HCT116 (cell line): ENCODE results near the gene HPN. TPM values are rescaled to one million over a fixed set of nuclear protein-coding genes. Genes with fewer than 3 reads are reported as not detected.

Experiments used
- ATAC-seq: fragments of 200-7000 bp; cut with Tn5 transposase; 2 replicates; pipeline ENCODE4 v1.9.1; 2020; ENCODE audit warnings: mild to moderate bottlenecking, moderate library complexity
- BruUV-seq: library from RNA; stranded (reverse); fragments of 400-500 nt; replicated peaks from 2 replicates; lab custom pipeline; 2021; lab: Mats Ljungman, UMichigan
- CTCF ChIA-PET: fragments of 300-600 bp; sonication (Branson Sonifier 250); formaldehyde crosslinking; loops from one replicate; lab custom pipeline; 2021; ENCODE audit warnings: antibody characterized with exemption; lab: Charles Lee
- POLR2A ChIA-PET: fragments of 300-600, 350-600 bp; sonication (Branson Sonifier 250); formaldehyde crosslinking; loops from one replicate; lab custom pipeline; 2021; ENCODE audit warnings: antibody characterized with exemption; lab: Charles Lee
- RAD21 ChIA-PET, 2 experiments: fragments of 300-600 bp; sonication (Branson Sonifier 250); formaldehyde crosslinking; loops; one replicate each; lab custom pipeline; 2023; ENCODE audit warnings: low total read pairs in 2 of 2; ENCODE audit not compliant: uncharacterized antibody in 2 of 2, unreplicated experiment in 2 of 2, low non-redundant PET in 1 of 2; lab: Charles Lee
- DNase-seq: peaks from one replicate; pipeline ENCODE4 v3.0.0-alpha.2; 2010; ENCODE audit warnings: low read depth, low spot score
- H2AFZ ChIP-seq: fragments of 200-600 bp; shearing (Covaris generic), sonication (generic); 2 replicates; pipeline ENCODE4 v1.6.1; 2017; ENCODE audit warnings: low read depth, mixed run types, mixed read lengths, antibody characterized with exemption, low read length; ENCODE audit not compliant: poor library complexity, severe bottlenecking
- H3K27ac ChIP-seq: 2 replicates; pipeline ENCODE4 v1.5.1; 2012; ENCODE audit warnings: low read depth, low read length
- H3K27me3 ChIP-seq: fragments of 200-600 bp; sonication (generic); 2 replicates; pipeline ENCODE4 v1.6.1; 2016; ENCODE audit warnings: mixed run types, low read length, mixed read lengths; ENCODE audit not compliant: insufficient read depth
- H3K36me3 ChIP-seq, 2 experiments: fragments of 200-500 bp in 1 of 2; fragments of 200-600 bp in 1 of 2; sonication (Bioruptor generic) in 1 of 2; sonication (generic) in 1 of 2; 2 replicates each; pipeline versions ENCODE4 v1.5.1 to v1.6.1; 2014 to 2016; ENCODE audit warnings: low read length in 2 of 2, inconsistent platforms in 1 of 2, mixed read lengths in 1 of 2, mixed run types in 1 of 2; ENCODE audit not compliant: insufficient read depth in 2 of 2, control insufficient read depth in 1 of 2
- H3K4me1 ChIP-seq, 2 experiments: fragments of 200-600 bp in 1 of 2; sonication (generic) in 1 of 2; 2 replicates each; pipeline versions ENCODE4 v1.5.1 to v1.6.1; 2012 to 2017; ENCODE audit warnings: low read length in 2 of 2, inconsistent platforms in 1 of 2, mild to moderate bottlenecking in 1 of 2, mixed read lengths in 1 of 2, mixed run types in 1 of 2, moderate library complexity in 1 of 2; ENCODE audit not compliant: insufficient read depth in 2 of 2, control insufficient read depth in 1 of 2
- H3K4me2 ChIP-seq: fragments of 200-600 bp; sonication (generic); 2 replicates; pipeline ENCODE4 v1.6.1; 2017; ENCODE audit warnings: mixed run types, low read length, mixed read lengths
- H3K4me3 ChIP-seq, 2 experiments: fragments of 200-600 bp in 1 of 2; sonication (generic) in 1 of 2; replicated peaks in 1 of 2; 2 replicates each; pipeline ENCODE4 v1.5.1; 2011 to 2016; ENCODE audit warnings: low read length in 2 of 2, control low read depth in 1 of 2, low read depth in 1 of 2, mild to moderate bottlenecking in 1 of 2, mixed read lengths in 1 of 2, mixed run types in 1 of 2
- H3K79me2 ChIP-seq: fragments of 200-600 bp; sonication (generic); 2 replicates; pipeline ENCODE4 v1.6.1; 2017; ENCODE audit warnings: mild to moderate bottlenecking, mixed run types, low read length, moderate library complexity, mixed read lengths; ENCODE audit not compliant: insufficient read depth
- H3K9ac ChIP-seq: fragments of 200-600 bp; sonication (generic); 2 replicates; pipeline ENCODE4 v1.6.1; 2016; ENCODE audit warnings: low read length, mixed read lengths
- H3K9me2 ChIP-seq: fragments of 200-600 bp; sonication (generic), shearing (Covaris generic); 2 replicates; pipeline ENCODE4 v1.6.1; 2017; ENCODE audit warnings: mixed run types, mild to moderate bottlenecking, moderate library complexity; ENCODE audit not compliant: insufficient read depth
- H3K9me3 ChIP-seq, 2 experiments: fragments of 200-500 bp in 1 of 2; fragments of 200-600 bp in 1 of 2; sonication (Bioruptor generic) in 1 of 2; sonication (generic) in 1 of 2; 2 replicates each; pipeline ENCODE4 v1.6.1; 2014 to 2017; ENCODE audit warnings: low read length in 2 of 2, mixed read lengths in 2 of 2, inconsistent platforms in 1 of 2, low read depth in 1 of 2, mild to moderate bottlenecking in 1 of 2, mixed run types in 1 of 2, moderate library complexity in 1 of 2; ENCODE audit not compliant: control insufficient read depth in 1 of 2, insufficient read depth in 1 of 2
- H4K20me1 ChIP-seq: fragments of 200-600 bp; sonication (generic), shearing (Covaris generic); 2 replicates; pipeline ENCODE4 v1.6.1; 2017; ENCODE audit warnings: mixed run types, mild to moderate bottlenecking, moderate library complexity; ENCODE audit not compliant: insufficient read depth
- CEBPB ChIP-seq: IDR thresholded peaks from 2 replicates; pipeline ENCODE4 v1.6.1; 2012; ENCODE audit warnings: low read depth
- EGR1 ChIP-seq: IDR thresholded peaks from 2 replicates; pipeline ENCODE4 v1.6.1; 2012; ENCODE audit warnings: low read depth
- EZH2phosphoT487 ChIP-seq: fragments of 200-600 bp; IDR thresholded peaks from 2 replicates; pipeline ENCODE4 v1.6.1; 2018; ENCODE audit warnings: antibody characterized with exemption, borderline replicate concordance
- FOSL1 ChIP-seq: IDR thresholded peaks from 2 replicates; pipeline ENCODE4 v1.6.1; 2012; ENCODE audit warnings: low read depth
- JUND ChIP-seq: IDR thresholded peaks from 2 replicates; pipeline ENCODE4 v1.6.1; 2012
- POLR2A ChIP-seq: IDR thresholded peaks from 2 replicates; pipeline ENCODE4 v1.7.0; 2011; ENCODE audit warnings: borderline replicate concordance; ENCODE audit not compliant: insufficient read depth, insufficient read length; ENCODE audit errors: extremely low read depth
- POLR2AphosphoS5 ChIP-seq: IDR thresholded peaks from 2 replicates; pipeline ENCODE4 v1.6.1; 2011; ENCODE audit warnings: mild to moderate bottlenecking, low read depth, low read length, moderate library complexity
- RAD21 ChIP-seq: IDR thresholded peaks from 2 replicates; pipeline ENCODE4 v1.6.1; 2012; ENCODE audit warnings: low read depth, mild to moderate bottlenecking
- SIN3A ChIP-seq: IDR thresholded peaks from 2 replicates; pipeline ENCODE4 v1.6.1; 2012; ENCODE audit warnings: low read depth
- ZBTB33 ChIP-seq: IDR thresholded peaks from 2 replicates; pipeline ENCODE4 v1.6.1; 2011; ENCODE audit warnings: mild to moderate bottlenecking, low read length, moderate library complexity; ENCODE audit not compliant: insufficient replicate concordance; ENCODE audit errors: extremely low read depth
- ZNF274 ChIP-seq: fragments of 200-500 bp; sonication (Bioruptor generic); IDR thresholded peaks from 2 replicates; pipeline ENCODE4 v1.6.1; 2014; ENCODE audit warnings: mild to moderate bottlenecking, low read depth, low read length, inconsistent platforms
- intact Hi-C: fragments of 100-400 bp; cut with micrococcal nuclease; formaldehyde crosslinking; loops from 2 replicates; pipeline ENCODE4 v1.10.0; 2022
- total RNA-seq: library from RNA; stranded (reverse); gene quantifications from one replicate; pipeline ENCODE4 v1.2.1, GENCODE V29; 2021; ENCODE audit not compliant: unreplicated experiment

The HPN gene
- total RNA-seq, 1 experiment from 2014 or later: 0.32 TPM

GRCh38 chr19:35029737-35030256 is 11.7 kb upstream of the HPN start:
- DNase-seq: no peak
- no TSS peak for BruUV-seq
- Histone ChIP-seq H3K4me2 (peak overlapping the region; percentile 87), H2AFZ (no peak overlapping the region), H3K79me2 (no peaks in the 10 kb centered on the region), H3K27me3 (no peaks in the 10 kb centered on the region), H3K27ac (no peak overlapping the region), H4K20me1 (no peaks in the 10 kb centered on the region), H3K9me3 (no peaks in the 10 kb centered on the region)
- POLR2A ChIA-PET: no interaction called here
- TF ChIP-seq CEBPB: no peak
- no peak for TF ChIP-seq ZNF274
- no peak for TF ChIP-seq ZBTB33
- no peak for TF ChIP-seq FOSL1
- TF ChIP-seq RAD21: no peak
- no peak for TF ChIP-seq JUND
- TF ChIP-seq POLR2A: no peak
- no peak for TF ChIP-seq EGR1
- no peak for TF ChIP-seq SIN3A
- TF ChIP-seq POLR2AphosphoS5: no peak
- TF ChIP-seq EZH2phosphoT487: no peak
- TF ChIP-seq, all 23 proteins: peak for 0
- peak overlapping the region; percentile 34 to 56 for H3K4me3 ChIP-seq
- peaks cover 0 to 6% of the 10 kb centered on the region in 2 experiments; a peak in 2 of 4 replicates for H3K36me3 ChIP-seq
- intact Hi-C loops: no loop called here
- no peaks in the 10 kb centered on the region for H3K9me2 ChIP-seq
- peak overlapping the region; percentile 45 for H3K9ac ChIP-seq
- ChIA-PET RAD21 (no interaction called here), CTCF (no interaction called here)
- ATAC-seq: peak; percentile 9
- H3K4me1 ChIP-seq: peaks cover 9 to 27% of the 10 kb centered on the region in 2 experiments; a peak in 3 of 4 replicates
